SK-N-SH treated with all-trans-retinoic acid at 6 μM for 48 hours (cell line): ENCODE results near the gene TSSC4.

ENCODE experiments used
- ARNTL ChIP-seq: fragments of 450-650 bp; formaldehyde crosslinking; IDR thresholded peaks from 2 replicates; pipeline ENCODE4 v1.5.0; 2020; ENCODE audit warnings: low read depth, mild to moderate bottlenecking, moderate library complexity, borderline replicate concordance
- TF ChIP-seq, protein P1 (sequence below): fragments of 250-450 bp; sonication (Bioruptor Pico); IDR thresholded peaks from 2 replicates; pipeline ENCODE4 v1.8.0; 2020; ENCODE audit warnings: mild to moderate bottlenecking, moderate library complexity, borderline replicate concordance

- TF ChIP-seq ARNTL (CRISPR knock-in tag), result no peak
- TF ChIP-seq, protein P1, sequence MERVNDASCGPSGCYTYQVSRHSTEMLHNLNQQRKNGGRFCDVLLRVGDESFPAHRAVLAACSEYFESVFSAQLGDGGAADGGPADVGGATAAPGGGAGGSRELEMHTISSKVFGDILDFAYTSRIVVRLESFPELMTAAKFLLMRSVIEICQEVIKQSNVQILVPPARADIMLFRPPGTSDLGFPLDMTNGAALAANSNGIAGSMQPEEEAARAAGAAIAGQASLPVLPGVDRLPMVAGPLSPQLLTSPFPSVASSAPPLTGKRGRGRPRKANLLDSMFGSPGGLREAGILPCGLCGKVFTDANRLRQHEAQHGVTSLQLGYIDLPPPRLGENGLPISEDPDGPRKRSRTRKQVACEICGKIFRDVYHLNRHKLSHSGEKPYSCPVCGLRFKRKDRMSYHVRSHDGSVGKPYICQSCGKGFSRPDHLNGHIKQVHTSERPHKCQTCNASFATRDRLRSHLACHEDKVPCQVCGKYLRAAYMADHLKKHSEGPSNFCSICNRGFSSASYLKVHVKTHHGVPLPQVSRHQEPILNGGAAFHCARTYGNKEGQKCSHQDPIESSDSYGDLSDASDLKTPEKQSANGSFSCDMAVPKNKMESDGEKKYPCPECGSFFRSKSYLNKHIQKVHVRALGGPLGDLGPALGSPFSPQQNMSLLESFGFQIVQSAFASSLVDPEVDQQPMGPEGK (CRISPR knock-in tag), result no peak
These were observed 10.3 kb upstream of the TSSC4 start for GRCh38 chr11:2390091-2390724.
